HG03175 (cell line): Measurements from ENCODE around the gene RNU6-1.
A peak's percentile ranks its signal among the peaks of the same experiment; 100 is the strongest.

ENCODE experiments used
- ATAC-seq: cut with Tn5 transposase; IDR thresholded peaks from one replicate; pipeline ENCODE4 v1.9.1; 2021; ENCODE audit warnings: mild to moderate bottlenecking, moderate library complexity; ENCODE audit not compliant: unreplicated experiment

The RNU6-1 gene

DNA sequence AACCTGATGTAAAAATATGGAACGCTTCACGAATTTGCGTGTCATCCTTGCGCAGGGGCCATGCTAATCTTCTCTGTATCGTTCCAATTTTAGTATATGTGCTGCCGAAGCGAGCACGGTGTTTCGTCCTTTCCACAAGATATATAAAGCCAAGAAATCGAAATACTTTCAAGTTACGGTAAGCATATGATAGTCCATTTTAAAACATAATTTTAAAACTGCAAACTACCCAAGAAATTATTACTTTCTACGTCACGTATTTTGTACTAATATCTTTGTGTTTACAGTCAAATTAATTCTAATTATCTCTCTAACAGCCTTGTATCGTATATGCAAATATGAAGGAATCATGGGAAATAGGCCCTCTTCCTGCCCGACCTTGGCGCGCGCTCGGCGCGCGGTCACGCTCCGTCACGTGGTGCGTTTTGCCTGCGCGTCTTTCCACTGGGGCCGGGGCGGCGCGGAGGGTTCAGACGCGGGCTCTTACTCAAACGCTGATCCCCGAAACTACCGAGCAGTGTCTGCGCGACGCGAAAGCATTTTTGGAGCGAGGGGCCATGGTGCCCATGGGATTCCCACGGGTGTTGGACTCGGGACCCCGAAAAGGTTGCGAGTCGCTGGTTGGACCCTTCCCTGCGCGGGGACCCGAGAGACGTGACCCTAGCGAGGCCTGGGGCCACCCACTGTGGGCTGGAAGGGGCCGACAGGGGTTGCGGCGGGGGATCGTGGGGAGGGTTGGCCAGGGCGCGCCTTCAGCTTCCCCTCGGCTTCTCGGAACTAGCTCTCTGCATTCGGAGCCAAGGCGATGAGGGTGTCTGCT is at the start of gene RNU6-1:
Gene RNU6-1 (minus strand): TSS at position 117 of the 820 bp plus-strand sequence.
- peak; percentile 83 for ATAC-seq

GRCh38 chr15:67887776-67888175 is 47.9 kb upstream of the RNU6-1 start:
- no peak for ATAC-seq

DNA sequence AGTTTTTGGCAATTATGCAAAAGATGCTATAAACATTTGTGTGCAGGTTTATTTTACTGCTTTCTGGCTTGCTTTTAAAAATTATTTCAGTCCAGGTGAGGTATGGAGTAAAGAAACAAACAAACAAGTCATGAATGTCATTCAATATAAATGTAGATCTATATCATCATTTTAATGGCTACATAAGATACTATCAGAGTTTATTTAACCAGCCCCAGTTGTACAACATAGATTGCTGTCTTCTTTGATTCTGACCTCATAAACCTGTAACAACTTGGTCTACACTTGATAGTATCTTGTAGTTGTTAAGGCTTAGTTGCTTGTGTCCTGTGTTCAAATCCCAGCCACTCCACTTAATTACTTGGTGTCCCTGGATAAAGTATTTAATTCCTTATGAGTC is 46.0 kb upstream of the RNU6-1 start:
- no peak for ATAC-seq

DNA sequence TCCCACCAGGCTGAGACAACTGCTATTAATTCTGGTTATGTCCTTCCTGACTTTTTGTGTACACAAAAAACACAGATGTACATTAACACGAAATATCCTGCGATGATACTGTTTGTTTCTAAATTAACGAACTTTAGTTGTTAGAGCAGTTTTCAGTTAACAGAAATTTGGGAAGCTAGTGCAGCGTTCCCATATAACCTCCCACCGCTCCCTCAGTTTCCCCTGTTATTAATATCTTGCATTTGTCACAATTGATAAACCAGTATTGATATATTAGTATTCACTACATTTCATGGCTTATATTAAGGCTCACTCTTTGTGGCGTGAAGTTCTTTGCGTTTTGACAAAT is 45.3 kb upstream of the RNU6-1 start:
- ATAC-seq = no peak

DNA sequence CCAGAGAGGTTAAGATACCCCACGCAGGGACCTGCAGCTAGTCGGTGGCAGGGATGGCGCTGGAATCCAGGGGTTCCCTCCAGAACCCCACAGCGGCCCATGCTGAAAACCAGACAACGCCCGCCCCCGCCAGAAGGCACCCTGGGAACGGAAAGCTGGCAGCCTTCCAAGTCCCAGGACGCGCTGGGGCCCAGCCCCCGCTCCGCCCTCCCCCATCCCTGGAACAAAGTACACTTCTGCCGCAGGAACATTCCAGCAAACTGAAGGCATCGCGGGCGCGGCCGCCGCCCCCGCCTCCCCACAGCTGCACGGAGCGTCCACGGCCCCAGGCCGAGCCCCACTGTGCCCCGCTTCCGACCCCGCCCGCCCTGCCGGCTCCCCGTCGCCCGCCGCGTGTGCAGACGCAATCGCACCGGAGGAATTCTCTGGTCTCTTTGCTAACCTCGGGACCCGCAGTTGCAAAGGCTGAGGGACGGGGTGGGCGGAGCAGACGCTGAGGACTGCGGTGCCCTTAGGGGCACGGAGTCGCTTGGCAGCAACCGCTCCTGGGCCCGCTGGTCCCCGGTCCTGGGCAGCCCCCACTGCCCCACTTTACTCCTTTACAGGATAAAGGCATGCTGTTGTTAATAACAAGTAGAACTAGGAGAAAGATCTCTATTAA is 44.8 kb upstream of the RNU6-1 start:
- ATAC-seq = no peak

- ATAC-seq = no peak
Observed at GRCh38 chr15:67884009-67884408, 44.2 kb upstream of the RNU6-1 start.

DNA sequence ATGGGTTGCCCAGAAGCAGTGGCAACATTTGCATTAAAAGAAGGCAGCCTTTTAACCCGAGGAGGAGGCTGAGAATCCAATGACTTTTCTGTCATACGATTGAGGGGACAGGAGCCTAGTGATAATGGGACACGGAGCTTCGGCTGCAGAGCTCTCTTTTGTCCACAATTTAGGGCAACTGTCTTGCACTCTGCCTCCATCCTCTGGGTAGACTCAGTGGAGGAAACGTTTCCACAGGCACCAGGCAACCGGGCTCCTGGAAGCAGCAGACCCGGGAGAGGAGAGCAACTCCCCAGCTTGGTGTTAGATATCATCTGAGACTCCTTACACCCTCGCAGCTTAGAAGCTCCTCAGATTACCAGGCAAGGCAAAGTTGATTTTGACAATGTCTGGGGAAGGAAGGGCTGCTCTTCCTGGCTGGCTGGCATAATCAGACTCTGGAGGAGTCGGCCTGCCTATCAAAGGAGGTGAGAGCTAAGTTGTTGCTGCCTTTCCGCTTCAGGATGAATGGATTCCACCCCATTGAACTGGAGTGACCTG is 43.5 kb upstream of the RNU6-1 start:
- ATAC-seq = no peak

- no peak for ATAC-seq
Observed at GRCh38 chr15:67882487-67883233, 42.8 kb upstream of the RNU6-1 start.

DNA sequence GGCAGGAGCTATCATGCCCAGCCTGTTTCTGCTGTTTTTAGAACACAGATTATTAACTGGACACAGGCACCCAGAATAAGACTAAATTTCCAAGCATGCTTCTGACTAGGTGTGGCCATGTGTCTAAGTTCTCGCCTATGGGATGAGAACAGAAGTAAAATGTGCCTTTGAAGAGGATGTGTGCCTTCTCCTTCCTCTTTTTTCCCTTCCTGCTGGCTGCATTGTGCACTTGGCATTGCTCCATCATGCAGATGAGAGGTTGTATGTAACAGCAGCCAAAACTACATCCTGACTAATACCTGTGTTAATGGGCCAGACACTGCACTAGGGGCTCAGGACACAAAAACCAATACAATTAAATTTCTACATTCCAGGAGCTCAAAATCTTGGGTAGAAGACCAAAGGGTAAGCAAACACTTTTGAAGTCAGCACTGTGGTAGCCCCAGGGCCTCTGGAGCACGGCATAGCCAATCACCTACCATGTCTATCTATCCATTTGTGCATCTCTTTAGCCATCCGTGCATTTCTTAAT is 40.9 kb upstream of the RNU6-1 start:
- no peak for ATAC-seq

GRCh38 chr15:67879440-67880129 is 39.7 kb upstream of the RNU6-1 start:
- ATAC-seq = no peak

GRCh38 chr15:67878712-67879206 is 38.9 kb upstream of the RNU6-1 start:
- ATAC-seq = no peak

DNA sequence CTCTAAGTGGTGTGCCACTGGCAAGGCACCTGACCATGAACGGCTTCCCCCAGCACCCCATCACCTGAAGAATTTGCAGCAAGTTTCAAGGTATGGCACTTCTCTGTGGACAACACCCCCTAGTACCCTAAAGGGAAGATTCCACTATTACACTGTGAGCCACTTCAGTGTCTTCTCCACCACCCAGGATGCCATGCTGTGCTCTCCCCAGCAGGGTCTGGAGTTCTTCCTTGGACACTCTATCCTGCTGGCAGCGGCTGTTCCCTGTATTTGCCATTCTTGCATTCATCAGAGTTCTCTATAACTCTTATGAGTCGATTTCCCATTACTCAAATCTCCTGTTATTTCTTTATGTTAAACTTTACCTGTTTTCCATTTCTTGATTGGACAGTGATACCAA is 33.9 kb upstream of the RNU6-1 start:
- no peak for ATAC-seq

DNA sequence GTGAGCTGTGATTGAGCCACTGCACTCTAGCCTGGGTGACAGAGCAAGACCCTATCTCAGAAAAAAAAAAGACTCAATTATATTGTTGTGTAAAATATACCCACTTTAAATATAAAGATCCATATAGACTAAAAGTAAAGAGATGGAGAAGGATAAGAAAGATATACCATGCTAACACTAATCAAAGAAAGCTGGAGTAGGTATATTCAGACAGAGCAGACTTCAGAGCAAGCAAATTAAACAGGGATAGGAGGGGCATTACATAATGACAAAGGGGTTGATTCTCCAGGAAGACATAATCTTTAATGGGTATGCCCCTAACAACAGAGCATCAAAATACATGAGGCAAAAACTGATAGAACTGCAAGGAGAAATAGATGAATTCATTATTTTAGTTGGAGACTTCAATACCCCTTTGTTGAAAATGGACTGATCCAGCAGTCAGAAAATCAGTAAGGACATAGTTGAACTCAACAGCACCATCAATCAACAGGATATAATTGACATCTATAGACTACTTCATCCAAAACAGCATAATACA is 31.1 kb upstream of the RNU6-1 start:
- ATAC-seq = no peak

- ATAC-seq = no peak
Observed at GRCh38 chr15:67869701-67870100, 29.9 kb upstream of the RNU6-1 start.

DNA sequence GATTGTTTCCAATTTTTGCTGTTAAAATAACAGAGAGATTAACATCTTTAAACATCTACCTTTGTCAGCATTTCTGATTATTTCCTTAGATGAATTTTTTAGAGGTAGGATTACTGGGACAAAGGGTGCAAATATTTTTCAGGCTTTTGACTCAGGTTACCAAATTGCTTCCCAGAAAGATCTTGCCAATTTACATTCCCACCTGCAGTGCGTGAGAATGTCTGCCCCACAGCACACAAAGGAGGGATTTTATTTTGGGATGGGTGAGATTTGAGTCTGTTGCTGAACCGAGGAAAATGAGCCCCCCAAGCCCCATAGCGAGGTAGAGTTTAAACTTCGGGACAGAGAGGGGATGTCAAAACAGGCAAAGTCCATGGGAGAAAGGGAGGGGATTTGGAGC is 25.9 kb upstream of the RNU6-1 start:
- no peak for ATAC-seq

DNA sequence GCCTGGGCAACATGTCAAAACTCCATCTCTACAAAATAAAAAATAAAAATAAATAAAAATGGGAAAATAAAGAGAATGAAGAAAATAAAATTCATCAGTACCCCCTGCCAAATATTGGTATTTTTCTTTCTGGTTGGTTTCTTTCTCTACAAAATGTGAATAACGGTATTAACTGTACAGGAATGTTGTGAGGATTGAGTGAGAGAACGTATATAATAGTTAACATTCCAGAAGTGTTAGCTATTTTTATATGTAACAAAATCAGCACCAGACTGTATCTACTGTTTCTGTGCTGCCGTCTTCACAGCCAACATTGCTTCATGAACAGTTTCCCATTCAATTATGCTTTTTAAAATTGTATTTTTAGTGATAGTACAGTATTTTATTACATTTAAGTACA is 25.5 kb upstream of the RNU6-1 start:
- no peak for ATAC-seq

DNA sequence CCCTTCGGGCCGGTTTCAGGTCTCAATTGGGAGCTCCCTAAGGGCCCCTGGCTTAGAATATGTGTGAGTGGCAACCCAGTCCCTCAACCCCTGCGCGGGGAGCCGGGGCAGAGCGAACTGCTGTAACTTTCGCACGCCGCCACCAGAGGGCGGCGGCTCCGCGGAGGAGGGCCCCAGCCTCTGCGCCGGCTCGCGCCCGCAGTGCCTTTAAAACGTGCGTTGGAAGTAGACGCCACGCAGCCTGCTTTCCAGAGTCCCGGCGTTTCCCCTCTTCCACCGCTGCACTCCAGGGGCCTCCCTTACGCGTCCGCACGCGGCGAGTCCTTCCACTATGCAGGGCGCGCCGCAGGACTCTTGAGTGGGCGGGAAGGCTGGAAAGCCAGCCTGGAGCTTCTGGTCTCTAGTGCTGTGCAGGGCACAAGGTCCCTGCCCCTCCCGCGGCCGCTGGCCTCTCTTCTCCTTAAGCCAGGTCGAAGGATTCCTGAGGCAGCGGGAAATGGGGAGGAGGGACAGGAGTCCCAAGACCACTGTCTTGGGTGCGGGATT is 23.7 kb upstream of the RNU6-1 start:
- ATAC-seq = peak; percentile 65

DNA sequence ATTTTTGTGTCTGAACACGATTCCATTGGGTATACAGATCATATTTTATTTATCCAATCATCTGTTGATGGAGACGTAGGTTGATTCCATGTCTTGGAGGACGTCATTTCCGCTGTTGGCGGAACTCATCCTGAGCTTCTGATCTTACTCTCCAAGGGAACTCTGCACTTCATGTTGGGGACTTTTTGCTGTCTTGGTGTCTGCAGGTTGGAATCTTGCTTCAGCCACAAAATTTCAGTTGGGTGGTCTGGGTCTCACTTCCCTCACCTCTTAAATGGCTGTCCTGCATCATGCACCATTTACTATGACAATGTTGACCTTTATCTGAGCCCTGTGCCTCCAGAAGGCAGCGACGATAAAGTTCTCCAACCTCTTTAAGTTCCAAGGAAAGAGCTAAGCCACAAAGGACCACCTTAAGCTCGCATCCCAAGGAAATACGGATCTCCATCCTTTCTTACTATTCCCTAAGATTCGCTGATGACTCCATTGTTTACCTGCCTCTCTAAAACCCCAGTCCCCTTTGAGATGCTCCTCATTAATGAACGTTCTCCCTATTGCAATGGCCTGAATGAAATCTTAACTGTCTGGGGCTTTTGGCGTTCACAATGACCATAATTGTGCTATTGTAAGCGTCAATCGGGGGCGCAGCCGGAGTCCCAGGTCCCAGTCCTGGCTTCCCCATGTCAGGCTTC is 23.1 kb upstream of the RNU6-1 start:
- ATAC-seq = no peak

- ATAC-seq = no peak
Observed at GRCh38 chr15:67861983-67862382, 22.1 kb upstream of the RNU6-1 start.
